ENCODE measurements around the gene SRSF3.
A peak's percentile ranks its signal among the peaks of the same experiment; 100 is the strongest.
"Not testable (repeated sequence)": the region's sequence is repeated elsewhere in the genome, so short reads cannot be mapped to it uniquely, and the experiment has no call there.

SRSF3 gene

DNA sequence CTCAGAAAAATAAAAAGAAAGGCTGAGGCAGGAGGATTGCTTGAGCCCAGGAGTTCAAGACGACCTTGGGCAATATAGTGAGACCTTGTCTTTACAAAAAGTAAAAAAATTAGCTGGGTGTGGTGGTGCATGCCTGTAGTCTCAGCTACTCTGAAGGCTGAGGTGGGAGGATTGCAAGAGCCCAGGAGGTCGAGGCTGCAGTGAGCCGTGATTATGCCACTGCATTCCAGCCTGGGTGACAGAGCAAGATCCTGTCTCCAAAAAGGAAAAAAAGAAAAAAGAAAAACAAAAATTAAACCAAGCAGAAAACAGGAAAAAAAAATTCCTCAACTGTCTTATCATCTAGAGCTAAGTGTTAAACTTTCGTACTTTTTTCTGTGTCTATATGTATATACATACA, 12.4 kb upstream of the SRSF3 start:
- no peak for TF ChIP-seq CTCF (IDR thresholded peaks at IDR 0.05; ENCODE audit: control extremely low read depth, extremely low read depth, low read depth, missing control alignments)
- no peak for DNase-seq (ENCODE audit: extremely low spot score)
- ChIA-PET POLR2A (interaction anchor here (0.8 kb wide), 1 partner anchor 28 kb away, joined by 4 read pairs; no protein-coding TSS in a partner anchor), CTCF (interaction anchor here (0.9 to 1.5 kb wide), 3 partner anchors 38 to 158 kb away, joined by 3 to 4 read pairs (median 3); no protein-coding TSS in a partner anchor)

DNA sequence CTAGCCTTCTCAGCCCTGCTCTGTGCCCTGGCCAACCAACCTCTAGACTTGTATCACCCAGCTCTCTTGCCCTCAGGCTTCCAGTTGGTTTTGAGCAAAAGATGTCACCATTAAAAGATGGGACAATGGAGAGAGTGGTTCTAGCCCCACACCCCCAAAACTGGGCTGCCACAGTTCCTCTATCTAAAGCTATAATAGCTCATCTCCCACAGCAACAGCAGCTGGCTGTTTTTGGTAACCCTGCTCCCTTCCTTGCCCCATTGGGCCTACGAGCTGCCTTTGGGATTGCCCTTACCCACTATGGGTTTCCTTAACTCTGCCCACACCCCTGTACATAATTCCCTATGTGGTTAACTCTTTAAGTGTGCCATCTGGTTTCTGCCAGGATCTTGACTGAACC, 7.6 kb upstream of the SRSF3 start:
- ChIA-PET POLR2A (no interaction called here), CTCF (no interaction called here)
- no peak for TF ChIP-seq CTCF (IDR thresholded peaks at IDR 0.05; ENCODE audit: control extremely low read depth, extremely low read depth, low read depth, missing control alignments)
- DNase-seq (ENCODE audit: extremely low spot score), result no peak

- POLR2A ChIA-PET; DNase-seq (ENCODE audit: extremely low spot score); CTCF ChIA-PET: not testable (repeated sequence)
These were observed 5.1 kb upstream of the SRSF3 start for GRCh38 chr6:36589025-36589400.

DNA sequence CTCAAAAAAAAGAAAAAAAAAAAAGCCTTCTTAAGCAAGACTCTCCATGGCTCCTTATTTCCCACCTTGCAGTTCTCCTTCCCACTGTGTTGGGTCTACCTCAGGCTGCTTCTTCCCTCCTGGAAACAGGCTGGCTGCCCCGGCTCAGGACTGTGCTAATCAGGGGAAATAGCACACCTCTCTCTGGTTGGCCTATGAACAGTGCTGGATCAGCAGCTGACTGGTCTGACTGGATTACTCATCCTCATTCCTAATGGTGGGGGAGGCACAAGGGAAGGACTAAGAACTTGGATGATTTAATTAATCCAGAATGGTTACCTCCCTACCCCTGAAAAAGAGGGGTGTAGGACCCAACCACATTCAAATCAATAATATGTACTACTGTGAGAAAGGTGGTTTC, 3.9 kb upstream of the SRSF3 start:
- CTCF ChIA-PET, result no interaction called here
- no peak for DNase-seq (ENCODE audit: extremely low spot score)
- no peak for TF ChIP-seq CTCF (IDR thresholded peaks at IDR 0.05; ENCODE audit: control extremely low read depth, extremely low read depth, low read depth, missing control alignments)
- POLR2A ChIA-PET, result interaction anchor here (0.7 kb wide), 1 partner anchor 162 kb away, joined by 3 read pairs; no protein-coding TSS in a partner anchor

GRCh38 chr6:36592221-36592655, 1.9 kb upstream of the SRSF3 start:
- TF ChIP-seq CTCF (IDR thresholded peaks at IDR 0.05; ENCODE audit: control extremely low read depth, extremely low read depth, low read depth, missing control alignments), result no peak
- POLR2A ChIA-PET, result no interaction called here
- CTCF ChIA-PET, result interaction anchor here (1.3 to 1.8 kb wide), 2 partner anchors 13 to 27 kb away, joined by 3 to 5 read pairs; no protein-coding TSS in a partner anchor
- peak; percentile 65 for DNase-seq (ENCODE audit: extremely low spot score)

GRCh38 chr6:36593569-36594028, 563 bp upstream of the SRSF3 start:
- ChIA-PET POLR2A (interaction anchor here (0.6 to 1.1 kb wide), 5 partner anchors 15 to 337 kb away, joined by 3 to 9 read pairs (median 3); no protein-coding TSS in a partner anchor), CTCF (interaction anchor here (1.1 to 1.8 kb wide), 2 partner anchors 14 to 88 kb away, joined by 3 to 5 read pairs; no protein-coding TSS in a partner anchor)
- no peak for TF ChIP-seq CTCF (IDR thresholded peaks at IDR 0.05; ENCODE audit: control extremely low read depth, extremely low read depth, low read depth, missing control alignments)
- peak; percentile 58 for DNase-seq (ENCODE audit: extremely low spot score)

GRCh38 chr6:36594816-36595643, 868 bp downstream of the SRSF3 start:
- ChIA-PET CTCF (no interaction called here), POLR2A (interaction anchor here (0.5 to 7.3 kb wide), 4 partner anchors 14 to 172 kb away, joined by 4 to 108 read pairs (median 10); partner anchors contain the start of gene CDKN1A)
- no peak for DNase-seq (ENCODE audit: extremely low spot score)
- TF ChIP-seq CTCF (IDR thresholded peaks at IDR 0.05; ENCODE audit: control extremely low read depth, extremely low read depth, low read depth, missing control alignments), result no peak

All from GM10248 (cell line).